Measurements from ENCODE around the gene FAM222A. TPM values are rescaled to one million over a fixed set of nuclear protein-coding genes. Genes with fewer than 3 reads are reported as not detected.

Gene FAM222A
- total and polyA plus RNA-seq, 2 experiments from 2014 or later, result 0.97 TPM; not detected in 1

DNA sequence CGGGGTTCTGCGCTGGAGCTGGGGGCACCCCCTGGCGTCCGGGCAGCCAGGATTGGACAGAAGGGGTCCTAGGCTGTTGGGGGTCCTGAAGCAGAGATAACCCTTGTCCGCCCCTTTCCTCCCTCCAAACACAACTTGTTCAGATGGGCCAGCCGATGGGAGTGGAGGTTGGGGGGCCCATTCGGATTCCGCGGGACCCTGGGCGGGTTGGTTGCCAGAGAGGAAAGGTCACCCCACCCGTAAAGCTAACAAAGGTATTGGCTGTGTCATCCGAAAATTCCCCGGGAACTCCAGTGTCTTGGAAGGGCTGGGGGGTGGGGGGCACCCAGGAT, 1.3 kb downstream of the FAM222A start:
- Histone ChIP-seq H3K27me3 (replicated peaks; ENCODE audit: insufficient read depth) (peaks cover 27% of the 10 kb centered on the region), H4K20me1 (ENCODE audit: insufficient read depth) (no peaks in the 10 kb centered on the region), H3K4me2 (ENCODE audit: unreplicated experiment) (no peak overlapping the region), H3K79me2 (ENCODE audit: insufficient read depth) (no peaks in the 10 kb centered on the region), H3K9me3 (ENCODE audit: low read depth) (no peaks in the 10 kb centered on the region), H3F3A (ENCODE audit: insufficient read depth) (no peaks in the 10 kb centered on the region), H3K36me3 (ENCODE audit: low read depth) (no peaks in the 10 kb centered on the region), H3K27ac (no peak overlapping the region), H3K4me3 (no peak overlapping the region), H3K4me1 (ENCODE audit: insufficient read depth) (no peaks in the 10 kb centered on the region), H2AFZ (no peak overlapping the region), H3K9ac (no peak overlapping the region), H3K9me2 (ENCODE audit: insufficient read depth) (no peaks in the 10 kb centered on the region)
- WGBS, 2 experiments (ENCODE audit: low coverage in 1 of 2, low lambda C conversion rate in 2 of 2, missing lambda C conversion rate in 2 of 2), result 20 to 31% methylated on average over 7 to 9 of the region's 13 CpGs
- TF ChIP-seq EZH2phosphoT487 (IDR thresholded peaks at IDR 0.05; ENCODE audit: insufficient read depth, low read depth), result no peak
- TF ChIP-seq EZH2 (IDR thresholded peaks at IDR 0.05; ENCODE audit: insufficient read depth, poor library complexity, severe bottlenecking), result no peak
- no peak for DNase-seq
- in situ Hi-C loops (cut with MboI), result no loop called here

DNA sequence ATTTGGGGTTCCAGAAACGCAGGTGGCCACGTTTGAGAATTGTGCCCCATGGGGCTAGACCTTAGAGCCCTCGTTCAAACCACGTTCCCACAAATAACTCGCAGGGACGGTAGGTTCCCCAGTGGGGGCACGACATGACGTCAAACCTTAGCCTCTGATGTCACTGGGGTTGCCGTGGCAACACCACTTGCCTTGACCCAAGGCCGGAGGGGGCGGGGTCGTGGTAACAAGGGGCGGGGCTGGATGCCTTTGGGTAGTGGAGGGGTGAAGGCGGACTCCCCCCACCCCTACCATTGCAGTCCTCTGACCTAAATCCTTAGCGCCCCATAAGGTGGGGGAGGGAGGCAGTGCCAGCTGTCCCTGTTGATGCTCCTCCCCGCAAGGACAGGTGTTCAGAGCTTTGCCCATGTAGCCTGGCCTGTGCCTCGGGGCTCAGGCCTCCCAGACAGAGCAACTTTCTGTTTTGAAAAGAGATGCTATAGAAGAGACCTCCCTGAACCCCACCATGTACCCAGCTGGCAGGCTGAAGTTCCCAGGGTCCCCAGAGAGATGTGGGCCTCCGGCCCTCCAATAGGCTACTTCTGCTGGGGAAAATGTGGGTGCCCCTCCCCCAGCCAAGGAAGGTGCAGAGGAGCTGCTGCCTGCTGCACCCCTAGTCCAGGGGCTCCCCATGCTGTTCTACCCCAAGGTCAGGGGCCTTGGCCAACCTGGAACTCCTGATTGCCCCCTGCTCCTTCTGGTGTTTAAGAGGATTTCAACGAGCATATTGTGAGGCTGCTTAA, 1.9 kb downstream of the FAM222A start:
- WGBS, 2 experiments (ENCODE audit: low coverage in 1 of 2, low lambda C conversion rate in 2 of 2, missing lambda C conversion rate in 2 of 2), result 43 to 57% methylated on average over 16 to 19 of the region's 19 CpGs
- in situ Hi-C loops (cut with MboI), result no loop called here
- no peak overlapping the region for H3K9ac ChIP-seq
- no peaks in the 10 kb centered on the region for H3K9me2 ChIP-seq (ENCODE audit: insufficient read depth)
- H3K4me1 ChIP-seq (ENCODE audit: insufficient read depth), result no peaks in the 10 kb centered on the region
- H3K79me2 ChIP-seq (ENCODE audit: insufficient read depth), result no peaks in the 10 kb centered on the region
- no peak for TF ChIP-seq EZH2 (IDR thresholded peaks at IDR 0.05; ENCODE audit: insufficient read depth, poor library complexity, severe bottlenecking)
- TF ChIP-seq EZH2phosphoT487 (IDR thresholded peaks at IDR 0.05; ENCODE audit: insufficient read depth, low read depth), result no peak
- H3K4me2 ChIP-seq (ENCODE audit: unreplicated experiment), result no peak overlapping the region
- peak; percentile 42 for DNase-seq
- no peaks in the 10 kb centered on the region for H3F3A ChIP-seq (ENCODE audit: insufficient read depth)
- no peak overlapping the region for H3K27ac ChIP-seq
- no peaks in the 10 kb centered on the region for H4K20me1 ChIP-seq (ENCODE audit: insufficient read depth)
- H3K27me3 ChIP-seq (replicated peaks; ENCODE audit: insufficient read depth), result peaks cover 27% of the 10 kb centered on the region
- H3K36me3 ChIP-seq (ENCODE audit: low read depth), result no peaks in the 10 kb centered on the region
- no peaks in the 10 kb centered on the region for H3K9me3 ChIP-seq (ENCODE audit: low read depth)
- H2AFZ ChIP-seq, result no peak overlapping the region
- no peak overlapping the region for H3K4me3 ChIP-seq

DNA sequence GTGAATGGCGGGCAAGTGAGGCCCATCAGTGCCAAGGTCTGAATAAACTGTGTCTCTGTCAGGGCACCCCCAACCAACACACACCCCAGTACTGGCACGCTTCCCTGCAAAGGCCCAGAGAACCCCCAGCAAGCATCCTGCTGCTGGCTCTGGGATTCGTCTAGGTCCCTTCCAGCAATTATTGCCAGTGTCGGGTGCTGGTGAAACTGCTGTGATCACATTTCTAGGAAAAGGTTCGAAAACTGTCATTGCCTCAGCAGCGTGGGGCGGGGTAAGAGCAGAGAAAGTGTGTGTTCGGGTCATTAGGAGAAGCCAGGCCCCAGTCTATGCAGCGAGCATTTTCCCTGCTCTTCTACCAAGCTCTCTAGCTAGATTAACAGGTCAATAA, 2.5 kb downstream of the FAM222A start:
- Histone ChIP-seq H3K27me3 (replicated peaks; ENCODE audit: insufficient read depth) (peaks cover 27% of the 10 kb centered on the region), H3K9ac (no peak overlapping the region), H3K9me2 (ENCODE audit: insufficient read depth) (no peaks in the 10 kb centered on the region), H3K4me1 (ENCODE audit: insufficient read depth) (no peaks in the 10 kb centered on the region), H3K4me2 (ENCODE audit: unreplicated experiment) (no peak overlapping the region), H4K20me1 (ENCODE audit: insufficient read depth) (no peaks in the 10 kb centered on the region), H3K79me2 (ENCODE audit: insufficient read depth) (no peaks in the 10 kb centered on the region), H3K4me3 (no peak overlapping the region), H3K9me3 (ENCODE audit: low read depth) (no peaks in the 10 kb centered on the region), H3F3A (ENCODE audit: insufficient read depth) (no peaks in the 10 kb centered on the region), H3K36me3 (ENCODE audit: low read depth) (no peaks in the 10 kb centered on the region), H3K27ac (no peak overlapping the region), H2AFZ (0 out of 2 replicates have a peak overlapping the region, but pooled peaks have one; percentile 20)
- TF ChIP-seq EZH2phosphoT487 (IDR thresholded peaks at IDR 0.05; ENCODE audit: insufficient read depth, low read depth) (no peak), EZH2 (IDR thresholded peaks at IDR 0.05; ENCODE audit: insufficient read depth, poor library complexity, severe bottlenecking) (no peak)
- in situ Hi-C loops (cut with MboI), result no loop called here
- 25 to 30% methylated on average over 9 of the region's 9 CpGs for WGBS, 2 experiments (ENCODE audit: low coverage in 1 of 2, low lambda C conversion rate in 2 of 2, missing lambda C conversion rate in 2 of 2)
- DNase-seq, result no peak

DNA sequence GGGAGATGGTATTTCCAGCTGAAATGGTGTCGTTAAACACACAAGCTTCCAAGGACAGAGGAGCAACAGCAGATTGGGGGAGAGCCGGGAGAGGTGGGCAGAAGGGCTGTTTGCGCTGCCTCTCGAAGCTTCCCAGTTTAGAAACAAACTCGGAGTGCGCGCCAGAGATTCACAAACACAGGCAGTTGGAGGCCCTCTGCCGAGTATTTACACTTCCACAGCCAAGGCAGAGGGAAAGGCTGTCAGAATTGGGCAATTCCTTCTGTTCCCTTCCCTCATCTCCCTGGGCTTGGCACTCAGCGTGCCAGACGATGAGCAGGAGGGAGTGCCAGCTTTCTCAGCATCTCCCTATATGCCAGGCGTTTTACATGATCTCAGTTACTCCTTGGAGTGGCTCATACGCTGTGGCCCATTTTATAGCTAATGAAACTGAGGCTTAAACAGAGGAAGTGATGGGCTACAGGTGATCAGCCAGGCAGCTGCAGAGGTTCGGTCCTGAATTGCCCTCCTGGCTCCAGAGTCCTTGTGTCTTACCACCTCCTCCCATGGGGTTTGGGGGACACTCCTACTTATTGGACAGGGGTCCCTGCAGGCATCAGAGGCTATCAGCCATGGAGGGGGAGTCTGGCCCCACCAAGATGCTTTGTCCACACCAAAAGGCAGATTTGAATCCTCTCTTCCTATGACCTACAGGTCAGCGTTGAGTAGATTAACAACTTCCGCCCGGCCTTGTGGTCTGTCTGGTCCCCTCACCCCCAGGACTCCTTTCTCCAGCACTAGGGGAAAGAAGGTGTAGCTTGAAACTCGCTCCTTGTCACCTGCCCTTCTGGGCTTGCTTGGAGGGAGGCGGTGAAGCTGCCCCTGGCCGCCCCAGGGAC, 3.1 kb downstream of the FAM222A start:
- no peaks in the 10 kb centered on the region for H3K4me1 ChIP-seq (ENCODE audit: insufficient read depth)
- H3K27ac ChIP-seq, result no peak overlapping the region
- H3K36me3 ChIP-seq (ENCODE audit: low read depth), result no peaks in the 10 kb centered on the region
- 0 out of 2 replicates have a peak overlapping the region, but pooled peaks have one; percentile 20 for H2AFZ ChIP-seq
- no peaks in the 10 kb centered on the region for H4K20me1 ChIP-seq (ENCODE audit: insufficient read depth)
- H3K9ac ChIP-seq, result no peak overlapping the region
- no peaks in the 10 kb centered on the region for H3K79me2 ChIP-seq (ENCODE audit: insufficient read depth)
- 31% methylated on average over 19 of the region's 19 CpGs for WGBS, 2 experiments (ENCODE audit: low coverage in 1 of 2, low lambda C conversion rate in 2 of 2, missing lambda C conversion rate in 2 of 2)
- in situ Hi-C loops (cut with MboI), result no loop called here
- DNase-seq, result peak; percentile 61
- H3K9me3 ChIP-seq (ENCODE audit: low read depth), result no peaks in the 10 kb centered on the region
- no peak overlapping the region for H3K4me2 ChIP-seq (ENCODE audit: unreplicated experiment)
- peaks cover 23% of the 10 kb centered on the region for H3K27me3 ChIP-seq (replicated peaks; ENCODE audit: insufficient read depth)
- no peak for TF ChIP-seq EZH2phosphoT487 (IDR thresholded peaks at IDR 0.05; ENCODE audit: insufficient read depth, low read depth)
- no peak for TF ChIP-seq EZH2 (IDR thresholded peaks at IDR 0.05; ENCODE audit: insufficient read depth, poor library complexity, severe bottlenecking)
- no peaks in the 10 kb centered on the region for H3K9me2 ChIP-seq (ENCODE audit: insufficient read depth)
- no peak overlapping the region for H3K4me3 ChIP-seq
- H3F3A ChIP-seq (ENCODE audit: insufficient read depth), result no peaks in the 10 kb centered on the region

Measured in GM23248 (cell line).